LoVo (cell line): Measurements from ENCODE around the gene THTPA.

Experiments
- DNase-seq: peaks from one replicate; pipeline ENCODE4 v3.0.0-alpha.2; 2016; ENCODE audit warnings: low spot score

The THTPA gene

DNA sequence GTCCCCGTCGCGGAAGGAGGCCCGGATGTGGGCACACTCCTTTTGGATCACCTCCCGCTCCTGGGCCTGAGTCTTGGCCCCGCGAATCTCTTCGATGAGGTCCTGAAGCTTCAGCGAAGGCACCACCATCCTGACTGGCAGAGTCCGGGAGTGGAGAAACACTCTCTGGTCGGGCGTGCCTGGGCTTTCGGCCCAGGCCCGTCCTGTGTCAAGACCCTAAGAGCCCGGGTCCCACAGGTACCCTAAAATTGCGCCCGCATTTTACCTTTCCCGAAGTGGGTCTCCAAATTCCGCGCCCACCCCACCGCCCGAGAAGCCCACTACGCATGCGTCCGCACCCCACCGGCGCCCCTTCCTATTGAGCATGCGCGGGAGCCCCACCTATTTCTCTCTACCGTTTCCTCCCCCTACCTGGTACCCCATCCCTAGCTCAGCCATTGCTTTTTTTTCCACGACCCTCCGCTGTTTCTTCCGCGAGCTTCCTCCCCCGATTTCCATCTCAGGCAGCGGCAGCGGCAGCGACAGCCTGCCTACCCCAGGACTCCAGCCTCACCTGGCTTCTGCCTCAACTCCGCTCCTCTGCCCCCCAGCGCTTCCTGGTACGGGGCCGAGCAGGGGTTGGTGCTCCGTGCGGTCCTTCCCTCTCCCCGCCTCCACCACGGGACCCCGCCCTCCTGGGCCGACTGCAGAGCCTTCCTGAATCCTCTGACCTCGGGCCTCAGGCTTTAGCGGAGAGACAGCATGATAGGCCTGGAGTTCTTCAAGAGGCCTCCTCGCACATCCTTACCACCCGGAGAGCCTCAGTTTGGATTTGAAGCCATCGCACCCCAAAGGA, 11.3 kb downstream of the THTPA start, which contains the start of gene AP1G2:
Gene AP1G2 (minus strand): TSS at position 606 of the 835 bp plus-strand sequence. CDS start 477 bp downstream, at position 129.
- peak; percentile 92 for DNase-seq

DNA sequence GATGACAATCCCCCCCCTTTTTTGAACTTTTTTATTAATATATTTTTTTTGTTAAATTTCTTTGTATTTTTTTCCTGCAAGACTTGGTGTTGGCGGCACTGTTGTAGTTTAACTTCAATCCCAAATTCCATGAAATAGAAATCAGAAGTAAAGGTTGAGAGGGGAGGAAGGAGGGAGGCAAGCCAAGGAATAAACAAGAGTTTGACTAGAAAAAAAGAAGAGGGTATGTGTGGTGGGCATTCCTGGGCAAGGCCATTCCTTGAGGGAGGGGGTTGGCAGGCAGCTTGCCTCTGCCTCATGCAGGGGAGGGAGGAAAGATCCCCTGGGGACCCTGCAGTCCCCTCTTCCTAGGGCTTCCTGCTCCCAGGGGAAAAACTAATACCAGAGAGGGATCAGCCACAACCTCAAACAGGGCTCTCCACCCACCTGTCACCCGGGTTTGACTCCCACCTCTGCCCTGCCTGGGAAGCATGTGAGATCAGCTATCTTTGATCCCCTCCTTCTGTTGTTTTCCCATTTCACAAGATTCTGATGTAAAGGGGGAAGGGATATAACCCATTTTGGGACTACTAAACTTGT, 12.0 kb downstream of the THTPA start:
- DNase-seq: no peak

DNA sequence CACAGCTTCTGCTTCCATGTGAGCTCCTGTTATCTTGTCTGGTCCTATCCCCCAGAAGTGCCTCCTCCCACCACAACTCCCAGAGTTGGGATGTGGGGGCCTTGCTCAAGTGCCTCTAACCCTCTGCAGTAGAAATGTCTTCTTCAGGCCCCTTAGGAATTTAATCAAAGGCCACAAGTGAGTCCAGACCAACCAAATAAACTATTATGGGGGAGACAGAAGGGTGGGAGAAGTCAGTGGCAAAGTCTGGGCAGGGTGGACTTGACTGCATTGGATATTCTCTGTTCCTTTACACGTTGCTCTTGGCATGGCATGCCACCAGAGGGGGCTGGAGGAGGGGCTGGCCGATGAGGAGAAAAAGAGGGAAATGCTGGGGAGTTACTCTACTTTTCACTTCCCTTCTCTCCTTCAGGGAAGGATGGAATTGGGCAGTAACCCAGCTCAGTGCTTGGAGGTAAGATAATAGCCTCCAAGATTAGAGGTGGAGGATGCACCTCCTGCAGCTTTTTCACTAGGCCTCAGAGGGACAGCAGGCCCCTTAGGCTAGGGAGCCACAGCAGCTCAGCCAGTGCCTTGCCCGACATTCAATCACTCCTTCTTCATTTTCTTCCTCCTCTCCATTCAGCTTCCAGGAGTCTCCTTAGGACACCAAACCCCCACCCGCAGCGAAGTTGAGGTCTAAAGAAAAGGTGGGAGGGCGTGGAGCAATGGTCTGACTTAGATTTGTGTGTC, 12.7 kb downstream of the THTPA start:
- DNase-seq: peak; percentile 22

DNA sequence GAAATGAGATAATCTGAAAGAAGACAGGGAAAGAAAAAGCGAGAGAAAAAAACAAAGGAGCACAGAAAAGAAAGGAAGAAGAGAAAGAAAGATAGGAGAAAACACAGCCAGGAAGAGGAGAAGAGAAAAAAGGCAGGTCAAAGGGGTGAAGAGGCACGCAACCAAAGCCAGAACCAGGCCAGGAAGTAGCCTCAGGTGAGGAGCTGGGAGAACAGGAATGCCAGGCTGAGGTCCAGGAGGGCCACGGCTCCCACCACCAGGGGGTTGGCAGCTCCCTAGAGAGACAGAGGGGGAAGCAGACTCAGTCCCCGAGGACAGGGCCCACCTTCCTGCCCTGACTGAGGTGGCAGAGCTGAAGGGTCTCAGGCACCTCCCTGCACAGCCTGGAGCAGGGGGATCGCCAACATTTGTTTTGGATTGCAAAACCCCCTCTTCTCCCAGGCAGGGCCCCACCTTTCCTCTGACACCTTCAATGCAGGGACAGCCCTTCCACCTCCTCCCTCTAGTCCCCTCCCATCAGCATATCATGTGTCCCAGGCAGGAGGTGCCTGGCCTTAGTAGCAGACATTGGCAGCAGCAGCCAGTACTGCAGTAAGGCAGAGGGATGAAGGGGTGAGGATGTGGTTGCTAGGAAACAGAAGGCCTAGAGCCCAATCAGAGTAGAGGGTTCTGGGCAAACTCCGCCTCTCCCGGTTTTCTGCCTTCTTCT, 13.5 kb downstream of the THTPA start:
- no peak for DNase-seq

DNA sequence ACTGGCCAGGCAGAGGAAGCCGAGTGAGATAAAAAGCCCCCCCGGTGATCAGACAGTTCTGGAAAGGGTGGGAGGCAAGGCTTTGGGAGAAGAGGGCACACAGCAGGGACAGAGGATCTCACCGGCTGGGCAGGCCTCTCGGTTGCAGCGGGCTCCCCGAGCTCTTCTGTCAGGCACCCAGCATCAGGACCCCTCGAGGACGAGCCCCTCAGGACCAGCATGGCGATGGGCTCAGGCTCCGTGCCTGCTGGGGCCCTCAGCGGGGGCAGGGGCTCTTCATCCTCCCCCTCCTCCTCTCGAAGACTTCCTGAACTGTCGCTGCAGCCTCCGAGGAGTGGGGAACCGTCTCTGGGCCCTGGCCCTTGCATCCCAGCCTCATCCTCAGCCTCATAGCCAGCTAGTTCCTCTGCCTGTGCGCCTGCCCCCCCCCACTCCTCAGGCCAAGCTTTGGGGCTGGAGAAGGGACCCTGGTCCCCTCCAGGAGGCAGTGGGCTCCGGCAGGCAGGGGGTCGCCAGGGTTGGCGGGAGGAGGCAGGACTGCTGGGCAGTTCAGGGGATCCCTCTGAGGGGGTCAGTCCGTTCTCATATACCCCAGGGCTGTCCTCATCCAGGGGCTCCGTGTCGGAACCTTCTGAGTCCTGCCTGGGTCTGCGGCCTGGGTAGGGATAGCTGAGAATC, 14.9 kb downstream of the THTPA start:
- DNase-seq: no peak

DNA sequence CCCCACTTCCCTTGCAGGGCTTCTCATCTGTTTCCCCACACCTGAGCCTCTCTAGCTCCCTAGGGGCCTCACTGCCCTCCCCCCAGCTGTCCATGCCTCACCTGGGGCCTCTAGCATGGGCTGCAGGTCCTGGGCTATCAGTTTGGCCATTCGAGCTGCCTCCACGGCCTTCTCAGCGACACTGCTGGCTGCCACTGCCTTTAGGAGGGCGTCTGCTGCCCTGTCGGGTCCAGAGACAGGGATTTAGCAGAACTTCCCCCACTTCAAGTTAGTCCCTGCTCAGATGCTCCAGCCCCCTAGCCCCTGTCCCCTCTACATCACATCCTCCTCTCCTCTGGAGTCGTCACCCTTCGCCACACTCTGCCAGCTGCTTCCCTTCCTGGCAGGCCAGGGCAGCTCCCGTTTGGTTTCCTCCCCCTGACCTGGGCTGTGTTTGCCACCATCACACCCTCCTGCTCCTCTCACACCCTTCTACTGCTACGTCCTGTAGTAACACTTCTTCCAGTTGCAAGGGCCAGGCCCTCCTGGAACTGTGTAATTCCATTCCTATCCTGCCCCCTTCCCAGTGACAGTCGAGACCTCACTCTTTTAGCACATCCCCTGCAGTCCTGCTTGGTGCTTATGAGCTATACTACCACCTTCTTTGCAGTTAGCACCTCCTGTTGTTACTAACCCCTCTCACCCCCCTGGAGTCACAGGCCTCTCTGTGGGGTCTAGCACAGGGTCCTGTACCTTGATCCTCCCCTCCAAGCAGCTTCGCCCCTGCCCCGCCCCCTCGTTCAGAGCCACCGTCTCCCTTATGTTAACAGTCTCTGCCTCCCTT, 15.8 kb downstream of the THTPA start:
- no peak for DNase-seq

DNA sequence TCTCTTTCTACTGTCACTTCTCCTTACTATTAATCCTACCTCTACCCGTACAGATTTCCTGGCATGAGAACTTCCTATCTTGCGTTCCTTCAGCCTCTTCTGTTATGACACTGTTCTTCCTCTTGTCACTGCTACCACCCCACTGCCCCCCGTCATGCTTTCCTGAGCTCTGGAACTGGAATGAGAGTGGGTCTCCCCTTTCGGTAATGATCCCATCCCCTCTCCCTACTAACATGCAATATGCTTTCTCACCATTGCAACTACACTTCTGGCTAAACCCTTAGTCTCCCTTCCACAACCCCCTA, 16.4 kb downstream of the THTPA start:
- DNase-seq: no peak

DNA sequence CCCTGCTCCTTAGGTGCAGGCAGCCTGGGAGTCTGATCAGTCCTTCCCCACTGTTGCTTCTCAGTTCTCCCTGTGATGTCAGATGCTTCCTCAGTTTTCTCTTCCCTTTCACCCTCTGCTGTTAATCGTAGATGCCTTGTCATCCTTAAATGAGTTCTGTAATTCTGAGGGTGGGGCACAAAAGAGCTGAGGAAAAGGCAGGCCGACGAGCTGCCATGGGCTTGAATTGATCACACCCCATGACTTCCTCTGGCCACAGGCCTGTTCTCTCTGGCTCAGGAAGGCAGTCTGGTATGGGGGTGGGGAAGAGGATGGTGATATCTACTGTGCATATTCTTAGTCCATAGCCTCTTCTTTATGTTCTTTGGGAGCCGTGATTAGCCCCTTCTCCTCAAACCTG, 16.8 kb downstream of the THTPA start:
- no peak for DNase-seq

DNA sequence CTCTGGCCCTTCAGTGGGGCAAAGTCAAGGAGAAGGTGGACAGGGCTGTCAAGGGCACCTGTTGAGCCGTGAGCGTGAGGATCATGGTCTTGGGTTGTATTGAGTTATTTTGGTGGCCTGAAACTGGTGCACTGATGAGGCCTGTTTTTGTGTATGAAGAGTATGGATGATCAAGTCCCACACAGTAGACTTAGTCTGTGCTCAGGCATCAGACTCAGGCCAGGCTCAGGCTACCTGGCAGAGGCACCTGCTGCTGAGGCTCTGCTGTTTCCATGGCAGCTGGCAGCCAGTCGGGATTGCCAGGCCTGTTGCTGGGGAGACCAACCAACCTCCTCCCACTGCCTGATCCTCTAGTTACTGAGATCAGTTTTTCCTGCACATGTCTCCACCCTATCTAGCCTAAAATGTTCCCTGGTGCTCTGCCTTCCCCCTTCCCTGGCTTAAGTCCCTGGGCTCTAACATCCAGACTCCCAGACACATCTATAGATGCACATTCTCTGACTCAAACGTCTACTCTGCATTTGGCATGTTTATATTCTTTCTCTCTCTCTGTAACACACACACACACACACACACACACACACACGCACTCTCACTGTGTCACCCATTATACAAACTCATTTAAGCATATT, 17.4 kb downstream of the THTPA start:
- DNase-seq: no peak

DNA sequence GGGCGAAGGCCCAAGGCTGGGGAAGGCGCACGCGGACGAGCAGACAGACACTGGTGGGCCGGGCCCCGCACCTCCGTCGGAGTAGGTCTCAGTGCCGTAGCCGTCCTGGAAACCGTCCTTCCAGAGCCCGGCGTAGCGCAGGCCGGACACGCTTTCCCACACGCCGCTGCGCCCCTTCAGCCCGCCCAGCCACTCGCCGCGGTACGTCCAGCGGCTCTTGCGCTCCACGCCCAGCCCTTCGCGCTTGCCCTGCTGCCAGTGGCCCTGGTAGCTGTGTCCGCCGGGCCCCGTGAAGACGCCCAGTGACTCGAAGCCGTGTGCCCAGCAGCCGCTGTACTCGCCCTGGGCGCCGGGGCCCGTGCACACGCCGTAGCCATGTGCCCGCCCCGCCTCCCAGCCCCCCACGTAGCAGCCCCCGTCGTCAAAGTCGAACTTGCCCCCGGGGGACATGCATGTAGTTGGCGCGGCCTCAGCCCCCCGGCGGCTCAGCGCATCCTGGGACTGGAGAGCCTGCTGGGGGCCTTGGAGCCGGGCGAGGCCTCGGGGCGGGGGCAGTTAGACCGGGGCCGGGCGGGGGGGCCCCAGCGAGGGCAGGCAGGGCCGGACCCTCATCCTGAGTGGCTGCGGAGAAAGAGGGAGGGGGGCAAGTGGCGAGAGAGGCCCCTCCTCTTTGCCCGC, 21.1 kb downstream of the THTPA start:
- DNase-seq: no peak

DNA sequence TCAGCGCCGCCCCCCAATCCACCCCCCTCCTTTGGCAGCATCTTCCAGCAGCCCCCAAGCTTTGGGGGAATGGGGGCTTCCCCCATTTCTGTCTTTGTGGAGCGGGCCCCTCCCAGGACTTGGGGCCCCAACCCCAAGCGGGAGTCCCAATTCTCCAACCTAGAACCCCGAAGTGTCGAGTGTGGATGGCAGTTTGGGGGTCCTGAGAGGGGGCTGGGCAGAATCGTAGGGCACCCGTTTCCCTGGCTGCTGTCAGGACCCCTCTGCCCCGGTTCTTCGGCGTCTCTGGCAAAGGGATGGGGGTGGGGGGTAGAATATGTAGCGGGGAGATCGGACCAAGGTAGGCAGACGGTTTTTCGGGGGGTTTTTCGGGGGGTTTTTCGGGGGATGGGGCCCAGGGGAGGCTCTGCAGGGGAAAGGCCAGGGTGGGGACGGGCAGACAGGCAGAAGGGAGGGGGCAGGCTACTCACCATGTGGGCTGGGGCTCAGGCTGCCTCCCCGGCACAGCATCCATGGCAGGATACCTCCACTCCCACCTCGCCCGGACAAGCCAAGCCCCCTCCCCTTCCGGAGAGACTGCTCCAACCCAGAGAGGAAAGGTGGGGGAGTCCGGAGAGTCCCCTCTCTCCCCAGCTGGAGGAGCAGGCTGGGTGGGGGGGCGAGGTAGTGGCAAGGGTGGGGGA, 21.8 kb downstream of the THTPA start:
- no peak for DNase-seq

DNA sequence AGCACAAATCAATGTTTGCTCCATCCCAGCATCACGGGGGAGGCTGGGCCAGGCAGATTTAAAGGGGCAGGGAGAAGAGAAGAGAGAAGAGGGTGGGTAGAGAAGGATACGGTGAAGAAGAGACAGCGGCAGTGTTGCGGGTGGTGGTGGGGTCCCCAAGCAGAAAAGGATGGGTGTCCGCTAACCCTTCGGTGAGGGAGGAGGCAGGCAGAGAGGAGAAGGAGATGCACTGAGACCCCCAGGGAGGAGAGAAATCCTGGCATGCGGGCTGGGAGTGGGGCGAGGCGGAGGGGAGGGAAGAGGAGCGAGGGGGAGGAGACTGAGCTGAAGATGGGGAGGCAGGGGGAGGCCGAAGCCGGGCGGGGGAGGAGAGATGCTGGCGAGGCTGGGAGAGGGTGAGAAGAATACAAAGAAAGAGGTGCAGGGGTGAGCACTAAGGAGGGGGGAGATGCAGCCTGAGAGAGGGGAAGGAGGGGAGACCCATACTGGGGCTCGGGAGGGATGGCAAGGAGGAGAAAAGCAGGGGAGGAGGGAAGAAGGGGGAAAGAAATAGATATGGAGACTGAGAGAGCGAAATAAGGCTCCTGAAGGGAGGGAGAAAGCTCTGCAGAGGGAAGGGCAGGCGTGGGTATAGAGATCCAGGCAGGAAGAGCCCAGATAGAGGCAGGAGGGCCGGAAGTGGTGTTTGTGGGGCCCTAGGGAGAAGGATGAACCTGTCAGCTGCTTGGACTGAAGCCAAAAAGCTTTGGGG, 22.7 kb downstream of the THTPA start, which contains the start of gene JPH4:
Gene JPH4 (minus strand): TSS at position 231 of the 751 bp plus-strand sequence. CDS start 1,337 bp downstream, outside the sequence.
- no peak for DNase-seq

DNA sequence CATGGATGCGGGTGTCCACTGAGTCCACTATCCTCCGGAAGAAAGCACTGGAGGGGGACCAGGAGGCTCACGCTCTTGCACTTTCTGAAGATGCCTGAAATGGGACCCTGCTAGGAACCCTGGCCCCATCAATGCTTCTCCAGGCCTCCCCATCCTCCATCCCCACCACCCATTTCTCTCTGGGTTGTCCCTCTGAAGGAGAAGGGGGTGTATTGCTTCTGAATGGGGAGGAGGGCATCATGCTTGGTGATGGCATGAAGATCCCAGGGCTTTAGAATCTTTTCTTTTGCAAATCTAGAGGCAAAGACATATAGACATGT, 23.2 kb downstream of the THTPA start:
- no peak for DNase-seq

DNA sequence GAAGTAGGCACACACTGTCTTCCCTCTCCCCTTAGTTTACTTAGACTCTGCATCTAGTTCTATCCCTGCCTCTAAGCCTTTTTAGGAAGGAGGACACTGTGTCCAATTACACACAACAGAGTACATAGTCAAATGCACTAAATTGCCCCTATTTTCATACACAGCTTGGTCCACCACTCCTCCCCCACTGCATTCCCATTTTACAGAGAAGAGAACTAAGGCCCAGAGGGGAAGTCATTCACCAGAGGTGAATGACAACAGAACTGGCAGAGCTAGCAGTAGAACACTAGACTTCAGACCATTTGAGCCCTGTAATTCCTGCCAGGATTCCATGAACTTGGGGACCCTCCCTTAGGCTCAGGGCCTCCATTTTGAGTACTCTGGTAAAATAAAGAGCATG, 23.7 kb downstream of the THTPA start:
- no peak for DNase-seq

DNA sequence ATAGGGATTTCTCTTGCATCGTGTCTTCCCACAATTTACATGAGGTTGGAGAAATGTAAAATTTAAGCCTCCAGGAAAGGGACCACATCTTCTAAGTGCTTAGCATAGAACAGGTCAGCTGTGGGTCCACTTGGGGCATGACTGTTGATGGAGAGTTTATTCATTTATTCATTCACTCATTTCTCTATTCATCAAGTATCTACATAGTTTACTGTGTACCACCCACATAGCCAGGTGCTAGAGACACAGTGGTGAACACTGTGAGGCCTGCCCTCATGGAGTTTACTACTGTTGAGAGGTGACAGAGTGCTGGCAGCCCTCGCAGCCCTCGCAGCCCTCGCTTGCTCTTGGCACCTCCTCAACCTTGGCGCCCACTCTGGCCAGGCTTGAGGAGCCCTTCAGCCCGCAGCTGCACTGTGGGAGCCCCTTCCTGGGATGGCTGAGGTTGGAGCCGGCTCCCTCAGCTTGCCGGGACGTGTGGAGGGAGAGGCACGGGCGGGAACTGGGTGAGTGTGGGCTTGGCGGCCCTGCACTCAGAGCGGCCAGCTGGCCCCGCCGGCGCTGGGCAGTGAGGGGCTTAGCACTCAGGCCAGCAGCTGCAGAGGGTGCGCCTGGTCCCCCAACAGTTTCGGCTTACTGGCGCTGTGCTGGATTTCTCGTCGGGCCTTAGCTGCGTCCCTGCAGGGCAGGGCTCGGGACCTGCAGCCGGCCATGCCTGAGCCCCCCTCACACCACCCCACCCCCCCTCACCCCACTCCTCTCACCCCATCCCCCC, 24.3 kb downstream of the THTPA start:
- DNase-seq: no peak

DNA sequence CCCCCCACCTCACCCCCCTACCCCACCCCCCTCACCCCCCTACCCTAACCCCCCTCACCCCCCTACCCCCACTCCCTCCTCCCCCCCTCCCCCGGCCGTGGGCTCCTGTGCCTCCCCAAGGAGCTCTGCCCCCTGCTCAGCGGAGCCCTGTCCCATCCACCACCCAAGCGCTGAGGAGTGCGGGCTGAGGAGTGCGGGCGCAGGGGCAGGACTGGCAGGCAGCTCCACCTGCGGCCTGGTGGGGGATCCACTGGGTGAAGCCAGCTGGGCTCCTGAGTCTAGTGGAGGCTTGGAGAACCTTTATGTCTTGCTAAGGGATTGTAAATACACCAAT, 24.8 kb downstream of the THTPA start:
- no peak for DNase-seq

DNA sequence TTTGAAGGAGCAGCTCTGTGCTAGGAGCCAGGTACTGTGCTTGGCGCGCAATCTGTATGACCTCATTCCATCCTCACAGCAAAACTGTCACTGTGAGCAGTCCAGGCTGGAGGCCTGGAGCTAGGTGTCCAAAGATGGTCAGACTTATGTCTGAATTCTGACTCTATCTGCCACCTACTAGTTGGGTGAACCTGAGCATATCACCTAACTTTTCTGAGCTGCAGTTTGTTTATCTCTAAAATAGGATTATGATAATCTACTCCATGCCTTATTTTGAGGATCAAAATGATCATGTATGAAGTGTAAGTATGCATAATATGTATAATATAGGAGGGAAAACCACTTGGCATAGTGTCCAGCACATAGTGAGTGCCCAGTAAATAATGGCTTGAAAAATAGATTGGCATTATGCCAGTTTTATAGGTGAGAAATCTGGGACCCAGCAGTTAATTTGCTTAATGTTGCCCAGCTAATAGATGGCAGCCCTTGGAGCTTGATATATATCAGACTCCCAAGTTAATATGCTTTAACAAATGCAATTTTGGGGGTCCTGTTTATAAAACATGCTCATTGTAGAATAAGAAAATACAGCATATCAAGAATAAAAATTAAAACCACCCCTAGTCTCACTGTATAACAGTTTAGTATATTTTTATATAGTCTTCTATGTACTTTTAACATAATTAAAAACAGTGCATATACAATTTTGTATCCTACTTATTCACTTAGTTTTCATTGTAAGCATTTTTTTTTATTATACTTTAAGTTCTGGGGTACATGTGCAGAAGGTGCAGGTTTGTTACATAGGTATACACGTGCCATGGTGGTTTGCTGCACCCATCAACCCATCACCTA, 27.1 kb downstream of the THTPA start:
- no peak for DNase-seq
